Right cardiac atrium (tissue), 5 donors: ENCODE data around the gene RECK. TPM values are rescaled to one million over a fixed set of nuclear protein-coding genes. Genes with fewer than 3 reads are reported as not detected.

ENCODE experiments used
- ATAC-seq, 2 donors: fragments of 200-7000 bp; cut with Tn5 transposase; one replicate each; pipeline versions ENCODE4 v1.8.0 to v1.9.1; 2020; ENCODE audit warnings: moderate library complexity in 2 of 2, mild to moderate bottlenecking in 1 of 2
- DNase-seq, 3 donors: peaks; one replicate each; pipeline ENCODE4 v3.0.0-alpha.2; 2020
- H3K27ac ChIP-seq: one replicate; pipeline ENCODE4 v1.5.1; 2013; ENCODE audit warnings: mild to moderate bottlenecking, low read length, control low read depth, moderate library complexity
- H3K27me3 ChIP-seq: one replicate; pipeline ENCODE4 v1.6.1; 2013; ENCODE audit not compliant: control insufficient read depth, insufficient read depth
- H3K4me1 ChIP-seq: one replicate; pipeline ENCODE4 v1.6.1; 2013; ENCODE audit warnings: low read length; ENCODE audit not compliant: control insufficient read depth, insufficient read depth
- H3K4me3 ChIP-seq: one replicate; pipeline ENCODE4 v1.5.1; 2013; ENCODE audit warnings: low read length, control low read depth
- H3K9me3 ChIP-seq: one replicate; pipeline ENCODE4 v1.6.1; 2013; ENCODE audit warnings: low read length; ENCODE audit not compliant: control insufficient read depth
- WGBS: extraction: QIAGEN DNeasy Blood & Tissue Kit; methylation state at CpG from one replicate; pipeline ENCODE4 v1.1.7; 2013; 5-methylcytosine and 5-hydroxymethylcytosine counted together
- intact Hi-C, 4 donors: fragments of 100-400 bp; cut with DNase I; formaldehyde crosslinking; loops; one replicate each; pipeline versions ENCODE4 v1.11.0 to v1.14.0; 2022 to 2023
- polyA plus RNA-seq: library from polyadenylated mRNA; stranded (reverse); fragments of 200-250 nt; gene quantifications from one replicate; pipeline ENCODE4 v1.2.3, GENCODE V29; 2013
- total RNA-seq, 4 donors: library from RNA; stranded (reverse); fragmentation: NEBNext Ultra II Directional; extraction: Animal tissue kit (Norgen Biotek cat#: 25700); gene quantifications; one replicate each; pipeline ENCODE4 v1.2.1, GENCODE V29; 2021
- donor health status: healthy with polysubstance abuse.
- donor health status: DM: no; HTN: yes; CAD: no.
- donor health status: DM: no; HTN: no; CAD: no.
- donor health status: DM: no; HTN: yes; CAD: no; lungs with severe emphysema.
- donor health status: DM: yes; HTN: yes; CAD: no.

RECK gene
- total and polyA plus RNA-seq, 5 donors, result 4.3 to 10.1 (median 8.1) TPM

DNA sequence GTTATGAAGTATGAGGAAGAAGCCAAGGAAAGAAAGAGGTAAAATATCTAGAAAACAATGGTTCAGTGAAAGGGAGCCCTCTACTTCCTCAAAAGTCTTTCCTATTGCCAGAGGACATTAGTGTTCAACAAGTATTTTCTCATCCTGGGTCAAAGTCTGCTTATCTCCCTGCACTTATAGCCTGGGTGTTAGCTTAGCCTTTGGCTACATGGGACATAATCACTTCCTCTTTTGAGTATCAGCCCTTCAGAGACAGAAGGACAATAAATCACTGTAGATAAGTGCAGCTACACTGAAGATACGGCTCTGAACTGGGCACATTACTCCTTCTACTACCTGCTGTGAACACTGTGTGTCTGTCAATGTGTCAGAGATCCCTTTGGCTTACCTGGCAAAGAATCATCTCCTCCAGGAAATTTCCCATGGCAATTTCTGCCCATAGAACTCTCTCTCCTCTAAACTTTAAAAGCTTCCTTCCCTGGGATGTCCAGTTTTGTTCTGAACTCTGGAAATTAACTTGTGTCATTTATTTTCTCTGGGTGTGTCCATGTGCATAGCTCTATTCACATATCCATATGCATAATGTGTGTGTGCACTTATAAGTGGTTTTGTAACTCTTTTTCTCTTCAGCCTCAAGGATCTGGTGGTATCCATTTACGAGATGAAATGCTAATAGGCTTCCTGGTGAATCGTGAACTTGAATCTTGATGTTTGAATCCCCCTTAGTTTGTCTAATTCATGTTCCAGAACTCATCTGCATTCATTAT, 30.0 kb upstream of the RECK start:
- WGBS, result 69% methylated on average over 3 of the region's 3 CpGs
- H3K4me3 ChIP-seq, result no peak overlapping the region
- no peak overlapping the region for H3K27ac ChIP-seq
- H3K4me1 ChIP-seq, result no peaks in the 10 kb centered on the region
- peaks cover 1% of the 10 kb centered on the region for H3K9me3 ChIP-seq
- no peak for DNase-seq
- intact Hi-C loops, result no loop called here
- no peaks in the 10 kb centered on the region for H3K27me3 ChIP-seq
- no peak for ATAC-seq

DNA sequence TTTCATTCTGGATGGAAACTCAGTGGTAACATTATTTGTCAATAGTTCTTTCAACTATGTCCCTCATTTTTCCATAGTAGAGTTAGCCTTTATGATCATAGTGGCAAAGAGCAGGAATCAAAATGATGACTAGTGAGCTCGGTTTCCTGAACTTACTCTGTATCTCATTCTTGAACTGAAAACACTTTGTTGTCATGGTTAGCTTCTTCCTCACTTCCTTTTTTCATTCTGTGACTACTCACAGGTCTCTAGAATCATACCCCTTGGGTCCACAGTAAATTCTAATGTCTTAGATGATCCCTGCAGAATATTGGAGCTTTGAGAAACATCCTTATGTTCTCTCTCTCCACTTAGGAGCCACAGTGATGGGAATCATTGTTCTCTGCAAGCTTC, 29.4 kb upstream of the RECK start:
- intact Hi-C loops, result no loop called here

DNA sequence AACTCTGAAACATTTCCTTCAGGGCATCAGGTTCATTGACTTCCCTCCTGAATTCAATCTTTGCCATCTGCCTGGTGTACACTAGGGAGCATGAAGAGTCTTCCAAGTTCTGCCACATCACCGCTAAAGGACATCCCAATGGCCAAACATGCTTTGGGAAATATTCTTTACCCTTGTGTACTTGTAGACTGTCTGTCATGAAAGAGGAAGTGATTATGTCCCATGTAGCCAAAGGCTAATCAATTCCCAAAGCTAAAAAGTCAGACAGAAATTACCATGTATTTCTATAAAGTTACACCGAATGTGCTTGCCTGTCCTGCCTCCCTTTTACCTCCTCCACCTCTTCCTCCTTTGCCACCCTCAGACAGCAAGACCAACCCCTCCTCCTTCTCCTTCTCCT, 28.9 kb upstream of the RECK start:
- intact Hi-C loops, result no loop called here
- peaks cover 1% of the 10 kb centered on the region for H3K9me3 ChIP-seq
- H3K4me3 ChIP-seq, result no peak overlapping the region
- no peaks in the 10 kb centered on the region for H3K27me3 ChIP-seq
- no peak overlapping the region for H3K27ac ChIP-seq
- DNase-seq, result no peak
- no peaks in the 10 kb centered on the region for H3K4me1 ChIP-seq
- ATAC-seq, result no peak
- 93% methylated on average over 2 of the region's 2 CpGs for whole genome bisulfite sequencing

More for the DNA sequence above, 29.4 kb upstream of the RECK start:
- no peaks in the 10 kb centered on the region for H3K4me1 ChIP-seq
- no peak overlapping the region for H3K4me3 ChIP-seq
- no peak overlapping the region for H3K27ac ChIP-seq
- H3K9me3 ChIP-seq, result peaks cover 1% of the 10 kb centered on the region
- no peaks in the 10 kb centered on the region for H3K27me3 ChIP-seq
- DNase-seq (no peak), ATAC-seq (no peak)
- WGBS, result 66% methylated on average over 1 of the region's 1 CpG

DNA sequence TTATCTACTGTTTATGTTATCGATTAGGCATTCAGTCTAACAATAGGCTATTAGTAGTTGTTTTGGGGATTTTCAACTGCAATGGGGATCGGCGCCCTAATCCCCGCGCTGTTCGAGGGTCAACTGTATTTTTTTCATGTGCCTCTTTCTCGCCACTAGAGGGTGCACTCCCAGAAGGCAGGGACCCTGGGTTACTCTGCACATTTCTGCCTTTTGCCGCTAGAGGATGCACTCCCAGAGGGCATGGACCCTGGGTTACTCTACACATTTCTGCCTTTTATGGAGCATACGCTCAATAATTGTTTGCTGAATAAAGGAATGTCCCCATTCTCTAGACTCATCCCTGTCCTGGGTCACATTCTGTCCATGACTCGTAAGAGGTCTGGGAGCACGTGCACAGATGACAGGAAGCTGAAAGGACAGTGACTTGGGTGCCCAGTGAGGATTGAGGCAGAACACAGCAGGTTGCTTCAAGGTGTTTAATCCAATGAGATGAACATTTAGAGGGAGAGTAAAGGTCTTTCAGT, 27.9 kb upstream of the RECK start:
- Histone ChIP-seq H3K4me1 (no peaks in the 10 kb centered on the region), H3K27me3 (no peaks in the 10 kb centered on the region), H3K4me3 (no peak overlapping the region), H3K9me3 (peaks cover 1% of the 10 kb centered on the region), H3K27ac (no peak overlapping the region)
- peak; percentile 76 to 88 for ATAC-seq
- DNase-seq, result peak; percentile 50 to 67 (median 54)
- intact Hi-C loops, result no loop called here
- WGBS, result 12% methylated on average over 11 of the region's 11 CpGs

DNA sequence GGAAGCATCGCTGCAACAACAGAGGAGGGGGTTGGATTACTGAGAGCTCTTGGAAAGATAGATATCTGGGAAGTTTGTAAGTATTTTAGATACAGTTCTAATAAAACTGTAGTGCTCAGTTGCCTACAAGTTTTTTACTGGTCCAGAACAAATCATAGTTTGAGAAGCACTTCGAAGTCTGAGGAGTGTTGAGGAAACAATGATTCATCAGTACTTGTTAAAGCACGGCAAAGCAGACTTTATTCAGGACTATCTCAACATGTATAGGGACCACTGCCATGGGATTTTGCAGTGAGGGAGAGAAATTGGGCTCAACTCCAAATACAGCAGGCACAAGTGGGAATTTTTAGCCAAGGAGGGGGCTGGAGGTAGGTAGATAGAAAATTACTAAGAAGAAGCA, 25.3 kb upstream of the RECK start:
- intact Hi-C loops, result no loop called here
- ATAC-seq (no peak), DNase-seq (no peak)

GRCh38 chr9:36017278-36017677, 19.4 kb upstream of the RECK start:
- intact Hi-C loops, result no loop called here
- H3K4me3 ChIP-seq, result no peak overlapping the region
- no peaks in the 10 kb centered on the region for H3K27me3 ChIP-seq
- 95% methylated on average over 2 of the region's 2 CpGs for WGBS
- DNase-seq (no peak), ATAC-seq (no peak)
- H3K27ac ChIP-seq, result no peak overlapping the region
- no peaks in the 10 kb centered on the region for H3K9me3 ChIP-seq
- H3K4me1 ChIP-seq, result no peaks in the 10 kb centered on the region

More for the DNA sequence above, 25.3 kb upstream of the RECK start:
- no peaks in the 10 kb centered on the region for H3K9me3 ChIP-seq
- H3K27ac ChIP-seq, result no peak overlapping the region
- no peaks in the 10 kb centered on the region for H3K4me1 ChIP-seq
- no peaks in the 10 kb centered on the region for H3K27me3 ChIP-seq
- WGBS, result 62% methylated on average over 3 of the region's 3 CpGs
- no peak overlapping the region for H3K4me3 ChIP-seq

DNA sequence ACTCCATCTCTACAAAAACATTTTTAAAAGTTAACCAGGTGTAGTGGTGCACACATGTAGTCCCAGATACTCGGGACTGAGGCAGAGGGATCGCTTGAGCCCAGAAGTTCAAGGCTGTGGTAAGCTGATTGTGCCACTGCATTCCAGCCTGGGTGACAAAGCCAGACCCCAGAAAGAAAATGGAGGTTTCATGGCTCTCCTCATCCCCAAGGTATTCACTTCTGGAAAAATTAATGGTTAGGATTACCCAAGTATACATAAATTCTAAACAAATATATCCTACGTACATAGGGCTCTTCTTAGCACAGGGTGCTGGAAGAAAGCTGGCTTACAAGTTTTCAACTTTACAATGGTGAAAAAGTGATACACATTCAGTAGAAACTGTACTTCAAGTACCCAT, 18.6 kb upstream of the RECK start:
- ATAC-seq, result no peak
- Histone ChIP-seq H3K4me1 (no peaks in the 10 kb centered on the region), H3K9me3 (no peaks in the 10 kb centered on the region), H3K4me3 (no peak overlapping the region), H3K27me3 (no peaks in the 10 kb centered on the region), H3K27ac (no peak overlapping the region)
- WGBS, result 97% methylated on average over 3 of the region's 3 CpGs
- DNase-seq, result no peak
- intact Hi-C loops, result no loop called here

- no peak overlapping the region for H3K4me3 ChIP-seq
- 73% methylated on average over 6 of the region's 6 CpGs for WGBS
- no peaks in the 10 kb centered on the region for H3K27me3 ChIP-seq
- intact Hi-C loops, result no loop called here
- no peak for DNase-seq
- H3K27ac ChIP-seq, result no peak overlapping the region
- no peak for ATAC-seq
- no peaks in the 10 kb centered on the region for H3K9me3 ChIP-seq
- no peaks in the 10 kb centered on the region for H3K4me1 ChIP-seq
Measured at GRCh38 chr9:36018891-36019720, 17.6 kb upstream of the RECK start.

GRCh38 chr9:36021968-36022367, 14.7 kb upstream of the RECK start:
- WGBS, result 96% methylated on average over 1 of the region's 1 CpG
- H3K4me3 ChIP-seq, result no peak overlapping the region
- DNase-seq, result no peak
- no peak for ATAC-seq
- no peaks in the 10 kb centered on the region for H3K4me1 ChIP-seq
- intact Hi-C loops, result loop anchor here (2.0 to 10.0 kb wide), 4 partner anchors 60 to 117 kb away; partner anchors contain the start of genes OR2S2 (in 2 of the 4), HRCT1 (in 1 of the 4) and SPAAR (in 1 of the 4)
- H3K27ac ChIP-seq, result no peak overlapping the region
- no peaks in the 10 kb centered on the region for H3K9me3 ChIP-seq
- no peaks in the 10 kb centered on the region for H3K27me3 ChIP-seq

DNA sequence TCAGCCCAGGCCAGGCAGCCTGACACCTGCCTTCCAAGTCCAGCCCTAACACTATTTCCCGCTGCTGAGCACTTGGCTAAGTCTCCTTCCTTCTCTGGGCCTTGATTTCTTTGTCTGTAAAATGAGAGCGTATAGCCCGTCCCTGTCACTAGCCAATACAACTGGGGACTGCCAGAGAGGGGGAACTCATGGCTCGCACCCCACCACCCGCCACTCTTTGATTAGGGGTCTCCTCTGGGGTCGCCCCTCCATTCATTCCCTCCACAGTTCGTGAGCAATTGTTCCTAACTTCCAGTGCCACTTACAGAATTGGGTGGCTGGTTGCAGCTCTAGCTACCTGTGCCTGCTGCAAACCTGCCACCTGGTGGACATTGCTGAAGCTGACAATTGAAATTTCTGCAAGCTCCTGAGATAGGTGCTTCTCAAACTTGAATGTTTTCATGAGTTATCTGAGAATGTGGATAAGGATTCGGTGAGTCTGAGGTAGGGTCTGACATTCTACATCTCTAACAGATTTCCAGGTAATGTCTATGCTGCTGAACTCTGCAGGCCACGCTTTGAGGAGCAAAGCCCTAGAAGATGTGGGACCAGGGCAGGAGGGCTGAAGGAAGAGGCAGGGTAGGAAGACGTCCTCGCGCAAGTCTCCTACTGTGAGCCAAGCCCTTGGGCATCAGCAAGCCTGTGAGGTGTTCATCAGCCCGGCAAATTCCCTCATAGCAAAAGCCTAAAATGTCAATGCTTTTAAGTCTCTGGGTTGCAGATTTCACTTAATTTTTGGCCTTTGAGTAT, 13.3 kb upstream of the RECK start:
- Histone ChIP-seq H3K9me3 (no peaks in the 10 kb centered on the region), H3K4me1 (no peaks in the 10 kb centered on the region), H3K27me3 (no peaks in the 10 kb centered on the region), H3K27ac (no peak overlapping the region), H3K4me3 (no peak overlapping the region)
- DNase-seq (peak; percentile 43 to 75 (median 62)), ATAC-seq (peak; percentile 43 to 71)
- intact Hi-C loops, result loop anchor here (2.0 to 10.0 kb wide), 4 partner anchors 61 to 119 kb away; partner anchors contain the start of genes OR2S2 (in 2 of the 4), HRCT1 (in 1 of the 4) and SPAAR (in 1 of the 4)
- 50% methylated on average over 13 of the region's 13 CpGs for WGBS
